Loucy (cell line): ENCODE measurements around the gene QRFPR.

ENCODE experiments used
- H2AFZ ChIP-seq: fragments of 200-600 bp; sonication (generic); 2 replicates; pipeline ENCODE4 v1.6.0; 2016; ENCODE audit warnings: antibody characterized with exemption, mild to moderate bottlenecking, low read length, moderate library complexity
- H3F3A ChIP-seq: fragments of 200-600 bp; 2 replicates; pipeline ENCODE4 v1.6.0; 2016; ENCODE audit warnings: antibody characterized with exemption, low read depth, mild to moderate bottlenecking
- H3K27me3 ChIP-seq: fragments of 200-600 bp; sonication (generic); 2 replicates; pipeline ENCODE4 v1.6.1; 2014; ENCODE audit warnings: low read length, mild to moderate bottlenecking; ENCODE audit not compliant: insufficient read depth, poor library complexity, severe bottlenecking
- H3K36me3 ChIP-seq: fragments of 200-600 bp; sonication (generic); 2 replicates; pipeline ENCODE4 v1.6.1; 2016; ENCODE audit warnings: low read length; ENCODE audit not compliant: insufficient read depth
- H3K4me1 ChIP-seq: fragments of 200-600 bp; sonication (generic); 2 replicates; pipeline ENCODE4 v1.5.1; 2014; ENCODE audit warnings: low read length, mild to moderate bottlenecking; ENCODE audit not compliant: insufficient read depth, poor library complexity, severe bottlenecking
- H3K4me2 ChIP-seq: fragments of 200-600 bp; sonication (generic); 2 replicates; pipeline ENCODE4 v1.6.0; 2014; ENCODE audit warnings: antibody characterized with exemption, low read length, low read depth, mild to moderate bottlenecking; ENCODE audit not compliant: poor library complexity, severe bottlenecking
- H3K4me3 ChIP-seq: fragments of 200-600 bp; sonication (generic); 2 replicates; pipeline ENCODE4 v1.5.1; 2014; ENCODE audit warnings: low read length, mild to moderate bottlenecking, mixed read lengths; ENCODE audit not compliant: poor library complexity, severe bottlenecking
- H3K79me2 ChIP-seq: fragments of 200-600 bp; sonication (generic); 2 replicates; pipeline ENCODE4 v1.6.1; 2014; ENCODE audit warnings: low read length; ENCODE audit not compliant: insufficient read depth
- H3K9ac ChIP-seq: fragments of 200-600 bp; sonication (generic); 2 replicates; pipeline ENCODE4 v1.6.0; 2014; ENCODE audit warnings: mild to moderate bottlenecking, low read depth, low read length, moderate library complexity; ENCODE audit not compliant: poor library complexity, severe bottlenecking
- H3K9me2 ChIP-seq: fragments of 200-600 bp; sonication (generic); replicated peaks from 2 replicates; pipeline ENCODE4 v1.6.1; 2016; ENCODE audit warnings: low read depth, low read length, mixed read lengths
- H3K9me3 ChIP-seq: fragments of 200-600 bp; sonication (generic); 2 replicates; pipeline ENCODE4 v1.6.1; 2014; ENCODE audit warnings: mild to moderate bottlenecking, antibody characterized with exemption, low read length, low read depth; ENCODE audit not compliant: insufficient read depth
- H4K20me1 ChIP-seq: fragments of 200-600 bp; sonication (generic); 2 replicates; pipeline ENCODE4 v1.6.0; 2014; ENCODE audit warnings: antibody characterized with exemption, low read length, mild to moderate bottlenecking; ENCODE audit not compliant: insufficient read depth, poor library complexity, severe bottlenecking
- CTCF ChIP-seq: fragments of 200-600 bp; sonication (generic); conservative IDR thresholded peaks from 2 replicates; pipeline ENCODE4 v1.5.1; 2014; ENCODE audit warnings: mild to moderate bottlenecking, antibody characterized with exemption, low read length
- EZH2phosphoT487 ChIP-seq: fragments of 200-600 bp; IDR thresholded peaks from 2 replicates; pipeline ENCODE4 v1.6.1; 2018; ENCODE audit warnings: antibody characterized with exemption, mild to moderate bottlenecking, moderate library complexity, borderline replicate concordance

Gene QRFPR

GRCh38 chr4:121377076-121377475 lies 3.7 kb downstream of the QRFPR start:
- H3K36me3 ChIP-seq = no peaks in the 10 kb centered on the region
- no peaks in the 10 kb centered on the region for H3K27me3 ChIP-seq
- no peak for TF ChIP-seq EZH2phosphoT487
- TF ChIP-seq CTCF = no peak
- no peaks in the 10 kb centered on the region for H3K4me1 ChIP-seq
- H3K4me2 ChIP-seq = no peak overlapping the region
- no peaks in the 10 kb centered on the region for H3K79me2 ChIP-seq
- H3K4me3 ChIP-seq = no peak overlapping the region
- H3F3A ChIP-seq = no peaks in the 10 kb centered on the region
- no peaks in the 10 kb centered on the region for H4K20me1 ChIP-seq
- H2AFZ ChIP-seq = no peak overlapping the region
- H3K9me3 ChIP-seq = no peaks in the 10 kb centered on the region
- H3K9me2 ChIP-seq = no peaks in the 10 kb centered on the region
- H3K9ac ChIP-seq = no peak overlapping the region

- no peaks in the 10 kb centered on the region for H3K9me2 ChIP-seq
- H3F3A ChIP-seq = no peaks in the 10 kb centered on the region
- H3K4me2 ChIP-seq = no peak overlapping the region
- H3K79me2 ChIP-seq = no peaks in the 10 kb centered on the region
- no peaks in the 10 kb centered on the region for H3K4me1 ChIP-seq
- H3K27me3 ChIP-seq = no peaks in the 10 kb centered on the region
- H4K20me1 ChIP-seq = no peaks in the 10 kb centered on the region
- no peaks in the 10 kb centered on the region for H3K36me3 ChIP-seq
- no peak overlapping the region for H3K4me3 ChIP-seq
- H2AFZ ChIP-seq = no peak overlapping the region
- H3K9me3 ChIP-seq = no peaks in the 10 kb centered on the region
- no peak overlapping the region for H3K9ac ChIP-seq
- TF ChIP-seq CTCF (no peak), EZH2phosphoT487 (no peak)
Measured at GRCh38 chr4:121376556-121376955, 4.3 kb downstream of the QRFPR start.

GRCh38 chr4:121376097-121376496 lies 4.7 kb downstream of the QRFPR start:
- Histone ChIP-seq H3K27me3 (no peaks in the 10 kb centered on the region), H3K4me1 (no peaks in the 10 kb centered on the region), H3K36me3 (no peaks in the 10 kb centered on the region), H3K4me3 (no peak overlapping the region), H3K9me2 (no peaks in the 10 kb centered on the region), H3F3A (no peaks in the 10 kb centered on the region), H4K20me1 (no peaks in the 10 kb centered on the region), H3K79me2 (no peaks in the 10 kb centered on the region), H3K9ac (no peak overlapping the region), H2AFZ (no peak overlapping the region), H3K4me2 (no peak overlapping the region), H3K9me3 (no peaks in the 10 kb centered on the region)
- no peak for TF ChIP-seq CTCF
- TF ChIP-seq EZH2phosphoT487 = no peak
